GM19395 (cell line): ENCODE measurements around the gene FBXO38.
A peak's percentile ranks its signal among the peaks of the same experiment; 100 is the strongest.

Experiments used
- ATAC-seq: cut with Tn5 transposase; IDR thresholded peaks from one replicate; pipeline ENCODE4 v1.9.1; 2021; ENCODE audit warnings: mild to moderate bottlenecking, moderate library complexity; ENCODE audit not compliant: unreplicated experiment

FBXO38 gene

DNA sequence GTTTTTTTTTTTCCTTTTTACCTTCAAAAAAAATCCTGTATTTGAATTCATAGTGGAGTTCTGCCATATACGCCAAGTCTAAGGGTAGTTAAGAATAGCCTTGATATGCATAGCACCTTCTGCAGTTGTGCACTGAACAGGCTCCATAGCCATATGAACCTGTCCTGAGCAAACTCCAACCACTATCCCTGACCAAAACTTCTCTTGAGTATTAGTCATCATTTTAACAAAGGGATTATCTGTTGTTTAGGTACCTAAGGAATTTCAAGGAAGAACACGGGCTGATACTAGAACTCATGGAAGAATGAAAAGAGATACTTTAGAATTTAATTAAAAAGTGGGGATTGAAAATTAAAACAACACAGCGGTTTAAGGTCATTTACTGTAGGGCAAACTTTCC is 1.9 kb upstream of the FBXO38 start:
- ATAC-seq: no peak

DNA sequence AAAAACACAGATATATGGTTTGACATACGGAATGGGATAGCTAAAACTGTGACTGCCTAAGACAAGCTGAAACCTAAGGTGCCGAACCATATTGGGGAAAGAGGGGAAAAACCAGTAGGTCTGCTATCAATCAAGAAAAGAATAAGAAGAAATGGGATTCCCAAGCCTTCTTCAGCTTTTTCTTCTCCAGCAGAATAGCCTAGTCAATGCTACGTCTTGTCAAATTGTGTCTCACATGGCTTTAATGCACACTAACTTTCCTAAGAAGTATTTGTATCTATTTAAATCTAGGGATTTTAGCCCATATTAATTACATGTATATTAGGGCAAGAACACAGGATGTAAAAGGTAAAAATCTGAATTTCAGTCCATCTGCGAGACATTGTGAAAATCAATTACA is 797 bp upstream of the FBXO38 start:
- no peak for ATAC-seq

DNA sequence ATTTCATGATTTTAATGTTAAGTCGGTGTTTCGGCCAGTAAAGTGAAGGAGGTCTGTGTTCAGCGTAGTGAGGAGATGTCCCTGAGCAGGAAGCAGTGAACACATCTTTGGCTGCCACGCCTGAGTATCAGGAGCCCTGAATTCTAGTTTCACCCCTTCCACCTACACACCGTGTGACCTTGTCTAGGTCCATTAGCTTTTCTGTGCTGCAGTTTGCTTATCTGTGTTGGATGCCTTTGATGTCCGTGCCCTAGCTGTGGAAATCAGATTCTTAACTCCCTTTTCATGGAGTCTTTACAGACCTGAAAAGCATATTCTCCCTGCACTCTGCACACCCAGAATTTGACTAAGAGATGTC is 601 bp downstream of the FBXO38 start:
- ATAC-seq: peak; percentile 30

DNA sequence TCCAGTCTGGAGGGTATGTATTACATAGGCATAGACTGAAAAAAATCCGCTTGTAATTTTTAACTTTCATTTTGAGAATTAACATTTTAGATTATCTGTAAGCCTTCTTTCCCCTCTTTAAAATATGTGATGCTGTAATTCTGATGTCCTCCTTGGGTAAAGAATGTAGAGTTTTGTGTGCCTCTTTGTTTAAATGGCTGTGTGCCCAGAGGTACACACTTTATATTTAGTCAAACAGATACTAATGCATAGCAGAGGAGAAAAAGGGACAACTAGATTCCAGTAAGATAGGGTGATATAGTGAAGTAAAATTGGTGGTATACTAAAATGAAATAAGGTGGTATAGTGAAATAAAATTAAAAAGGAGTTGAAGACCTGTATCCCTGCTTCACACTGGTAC is 1.3 kb downstream of the FBXO38 start:
- no peak for ATAC-seq

DNA sequence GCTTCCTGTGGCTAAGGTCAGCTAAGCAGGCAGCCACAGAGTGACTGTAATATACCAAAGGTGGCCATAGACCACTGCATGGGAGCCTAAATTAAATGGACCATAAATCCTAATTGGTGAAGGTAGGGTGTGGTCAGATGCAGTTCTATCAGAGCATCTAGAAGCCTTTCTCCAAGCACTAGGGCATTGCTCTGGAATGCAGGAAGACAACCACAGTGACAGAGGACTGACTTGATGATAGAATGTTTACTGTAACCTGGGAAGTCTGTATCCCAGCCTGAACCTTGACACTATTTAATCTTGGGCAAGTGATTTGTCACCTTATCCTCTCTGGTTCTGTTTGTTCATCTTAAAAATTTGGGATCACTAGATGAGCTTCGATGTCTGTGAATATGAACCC is 2.3 kb downstream of the FBXO38 start:
- ATAC-seq: no peak

DNA sequence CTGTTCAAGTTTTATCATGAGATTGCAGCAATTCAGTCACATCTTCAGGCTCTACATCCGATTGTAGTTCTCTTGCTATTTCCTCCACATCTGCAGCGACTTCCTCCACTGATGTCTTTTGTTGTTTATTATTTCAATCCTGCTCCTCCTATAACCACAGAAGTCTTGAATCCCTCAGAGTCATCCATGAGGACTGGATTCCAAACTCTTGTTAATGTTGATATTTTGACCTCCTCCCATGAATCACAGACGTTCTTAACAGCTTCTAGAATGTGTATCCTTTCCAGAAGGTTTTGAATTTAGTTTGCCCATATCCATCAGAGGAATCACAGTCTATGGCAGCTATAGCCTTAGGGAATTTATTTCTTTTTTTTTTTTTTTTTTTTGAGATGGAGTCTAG is 3.6 kb downstream of the FBXO38 start:
- no peak for ATAC-seq

DNA sequence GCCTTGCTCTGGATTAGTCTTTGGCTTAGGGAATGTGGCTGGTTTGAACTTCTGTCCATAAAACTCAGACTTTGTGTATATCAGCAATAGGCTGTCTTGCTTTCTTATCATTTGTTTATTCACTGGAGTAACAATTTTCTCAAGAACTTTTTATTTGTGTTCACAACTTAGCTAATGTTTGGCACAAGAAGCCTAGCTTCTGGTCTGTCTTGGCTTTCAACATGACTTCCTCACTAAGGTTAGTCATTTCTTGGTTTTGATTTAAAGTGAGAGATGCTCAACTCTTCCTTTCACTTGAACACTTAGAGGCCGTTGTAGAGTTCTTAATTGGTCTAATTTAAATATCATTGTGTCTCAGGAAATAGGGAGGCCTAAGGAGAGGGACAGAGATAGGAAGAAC is 4.9 kb downstream of the FBXO38 start:
- ATAC-seq: peak; percentile 28

DNA sequence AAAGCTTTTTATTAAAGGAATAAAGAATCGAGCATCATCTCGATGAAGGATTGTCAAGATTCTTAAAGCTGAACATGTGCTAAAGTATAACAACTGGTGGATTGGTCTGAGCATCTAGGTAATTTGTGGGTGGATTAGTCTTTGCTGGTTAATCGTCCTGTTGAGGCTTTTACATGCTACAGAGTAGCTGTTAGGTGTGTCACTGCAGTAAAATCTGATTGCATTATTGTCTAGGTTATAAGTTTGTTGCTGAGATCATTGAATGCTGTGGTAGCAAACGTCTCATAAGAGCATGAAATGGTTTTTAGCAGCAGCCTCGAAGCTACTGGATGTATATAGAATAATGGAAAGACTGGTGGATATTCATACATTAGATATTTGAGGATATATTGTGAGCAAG is 7.2 kb downstream of the FBXO38 start:
- no peak for ATAC-seq

DNA sequence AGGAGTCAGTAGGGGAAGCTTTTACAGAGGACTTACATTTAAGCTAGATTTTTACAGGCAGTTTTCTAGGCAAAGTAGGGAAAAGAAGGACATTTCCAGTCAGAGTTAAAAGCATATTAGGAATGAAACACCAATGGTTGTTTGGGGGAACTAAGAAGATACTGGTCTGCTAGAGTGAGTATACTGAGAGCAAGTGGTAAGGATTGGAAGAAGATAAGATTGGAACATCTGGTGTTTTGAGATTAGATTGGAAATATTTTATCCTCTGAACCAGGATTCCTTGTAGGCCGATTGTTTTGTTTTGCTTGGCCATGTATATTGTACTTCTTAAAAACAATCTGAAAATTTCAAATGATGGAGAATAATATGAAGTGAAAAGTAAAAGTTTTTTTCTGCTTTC is 7.7 kb downstream of the FBXO38 start:
- ATAC-seq: no peak

DNA sequence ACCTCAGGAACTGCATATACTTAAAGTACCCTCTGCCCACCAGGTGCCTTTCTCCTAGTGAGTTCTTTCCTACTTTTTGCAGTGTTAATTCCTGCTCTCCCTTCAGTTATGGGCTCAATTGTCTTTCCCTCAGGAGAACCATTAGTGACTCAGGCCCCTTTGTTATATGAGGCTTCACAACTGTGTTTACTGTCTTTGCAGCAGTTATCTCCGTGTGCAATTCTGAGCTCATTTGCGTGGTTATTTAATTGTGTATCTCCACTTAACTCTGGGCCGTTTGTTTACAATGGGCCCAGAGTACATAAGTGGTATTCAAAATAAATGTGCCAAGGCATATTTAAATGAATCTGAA is 9.6 kb downstream of the FBXO38 start:
- no peak for ATAC-seq

DNA sequence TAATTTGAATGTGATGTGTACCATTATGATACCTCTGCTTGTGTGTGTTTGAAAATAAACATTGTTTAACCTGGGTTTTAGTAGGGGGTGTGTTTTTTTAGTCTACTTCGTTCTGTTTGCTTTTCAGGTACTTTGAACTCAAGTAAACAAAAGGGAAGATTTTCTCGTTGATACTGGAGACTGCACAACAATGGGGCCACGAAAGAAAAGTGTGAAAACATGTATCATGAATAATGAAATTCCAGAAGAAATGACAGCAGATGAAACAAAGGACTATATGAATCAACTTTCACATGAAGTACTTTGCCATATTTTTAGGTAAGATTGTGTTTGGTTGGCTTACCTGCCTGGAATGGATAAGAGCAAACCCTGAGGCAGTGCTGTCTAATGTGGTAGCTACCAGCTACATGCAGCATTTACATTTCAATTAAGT is 10.8 kb downstream of the FBXO38 start:
- no peak for ATAC-seq

DNA sequence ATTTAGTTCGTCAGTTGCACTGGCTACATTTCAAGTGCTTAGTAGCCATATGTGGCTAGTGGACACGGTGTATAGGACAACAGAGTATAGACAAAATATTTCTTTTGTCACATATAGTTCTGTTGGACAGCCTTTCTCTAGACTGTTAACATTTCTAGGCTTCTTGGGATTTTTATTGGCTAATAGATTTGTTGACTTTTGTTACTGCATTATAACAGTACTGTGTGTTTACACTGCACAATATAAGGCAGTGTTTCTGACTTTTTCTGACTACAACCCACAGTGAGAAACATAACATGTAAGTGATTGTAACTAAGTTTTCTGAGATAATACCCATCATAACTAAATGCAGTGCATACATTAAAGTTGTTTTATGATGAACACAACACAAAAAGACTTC is 11.3 kb downstream of the FBXO38 start:
- ATAC-seq: no peak

DNA sequence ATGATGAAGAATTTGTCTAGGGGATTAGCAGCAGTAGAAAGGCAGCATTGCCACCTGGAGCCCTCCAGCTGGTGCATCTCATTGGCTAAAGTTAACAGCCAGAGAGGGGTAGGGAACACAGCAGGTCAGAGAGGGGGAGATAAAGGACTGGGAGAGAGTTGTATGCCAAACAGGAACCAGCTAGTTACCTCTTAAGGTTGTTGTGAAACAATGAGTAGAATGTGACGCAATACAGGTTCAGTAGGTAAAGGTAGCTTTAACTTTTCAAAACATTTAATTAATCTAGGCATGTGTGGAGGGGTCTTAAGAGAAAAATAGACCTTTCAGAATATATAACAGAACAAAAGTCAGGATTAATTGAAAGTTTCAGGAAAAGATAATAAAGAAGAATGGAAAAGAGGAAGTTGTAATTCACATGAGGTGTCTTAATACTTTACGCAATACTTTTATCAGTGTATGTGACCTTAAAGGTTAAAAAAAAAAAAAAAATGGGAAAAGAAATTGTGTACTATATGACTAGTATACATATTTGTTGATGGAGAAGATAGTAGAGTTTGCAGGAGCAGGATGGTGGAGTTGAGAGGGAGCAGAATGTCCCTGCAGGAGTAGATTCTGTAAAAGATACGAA is 14.3 kb downstream of the FBXO38 start:
- no peak for ATAC-seq

DNA sequence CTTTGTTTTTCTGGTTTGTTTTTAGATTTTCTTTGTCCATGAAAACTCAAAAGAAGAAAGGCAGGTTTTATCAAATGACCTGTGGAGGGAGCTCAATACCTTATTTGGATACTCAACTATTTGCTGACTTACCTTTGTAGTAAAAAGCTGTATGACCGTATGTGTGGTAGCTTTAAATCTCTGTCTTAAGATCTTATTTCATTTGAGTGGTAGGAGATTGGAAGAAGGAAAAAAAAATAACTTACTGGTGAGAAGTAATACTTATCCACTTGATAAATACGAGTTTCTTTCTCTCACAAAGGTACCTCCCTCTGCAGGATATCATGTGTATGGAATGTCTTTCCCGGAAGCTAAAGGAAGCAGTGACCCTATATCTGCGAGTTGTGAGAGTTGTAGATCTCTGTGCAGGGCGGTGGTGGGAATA is 15.0 kb downstream of the FBXO38 start:
- no peak for ATAC-seq

DNA sequence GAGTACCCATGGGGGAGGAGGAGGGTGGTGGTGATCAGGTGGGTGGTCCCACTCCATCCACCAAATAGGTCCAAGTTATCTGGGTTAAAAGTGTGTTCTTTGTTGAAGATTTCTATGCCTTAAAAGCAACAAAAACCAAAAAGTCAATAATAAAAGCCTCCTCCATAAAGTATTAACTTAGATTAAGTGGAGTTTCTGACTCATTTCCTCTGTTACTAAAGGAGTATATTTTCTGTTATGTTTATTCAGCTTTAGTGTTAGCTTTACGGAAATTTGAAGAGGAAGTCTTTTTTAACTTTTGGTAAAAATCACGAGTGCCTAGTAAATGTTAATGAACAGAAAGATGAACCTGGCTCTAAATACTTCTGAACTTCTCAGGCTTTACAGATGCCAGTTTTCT is 17.8 kb downstream of the FBXO38 start:
- no peak for ATAC-seq

DNA sequence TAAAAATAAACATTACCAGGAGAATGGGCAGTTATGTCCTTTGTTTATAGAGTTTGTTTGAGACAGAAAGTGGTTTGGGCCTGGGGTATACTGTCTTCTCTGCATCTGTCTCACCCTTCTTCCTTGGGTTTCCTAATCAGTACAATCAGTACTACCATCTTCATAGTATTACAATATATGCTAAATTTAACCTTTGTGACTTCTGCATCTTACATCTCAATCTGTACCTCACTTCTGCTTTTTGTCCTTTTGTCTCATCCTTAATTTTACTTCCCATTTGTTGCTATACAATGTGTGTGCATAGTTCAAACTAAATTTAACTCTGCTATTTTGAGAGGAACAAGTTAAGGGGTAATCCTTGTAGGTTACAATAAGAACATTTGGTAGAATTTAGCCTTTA is 19.6 kb downstream of the FBXO38 start:
- ATAC-seq: peak; percentile 85

DNA sequence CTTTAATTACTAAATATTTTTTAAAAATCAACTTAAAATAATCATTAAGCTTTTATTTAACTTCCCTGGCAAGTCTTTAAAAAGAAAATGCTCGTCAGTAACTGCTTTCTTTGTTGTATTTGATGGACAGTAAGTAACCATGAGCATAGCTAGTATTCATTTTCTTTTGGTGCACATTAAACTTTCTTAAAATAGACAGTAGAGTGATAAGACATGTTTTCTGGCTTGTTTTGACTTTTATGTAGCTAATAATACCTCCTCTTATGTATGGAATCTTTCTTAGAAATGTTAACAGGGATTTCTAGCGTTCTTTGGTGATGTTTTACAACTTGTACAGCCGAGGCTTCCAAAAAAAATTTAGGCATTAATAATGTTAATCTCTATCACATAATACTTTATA is 22.6 kb downstream of the FBXO38 start:
- no peak for ATAC-seq

DNA sequence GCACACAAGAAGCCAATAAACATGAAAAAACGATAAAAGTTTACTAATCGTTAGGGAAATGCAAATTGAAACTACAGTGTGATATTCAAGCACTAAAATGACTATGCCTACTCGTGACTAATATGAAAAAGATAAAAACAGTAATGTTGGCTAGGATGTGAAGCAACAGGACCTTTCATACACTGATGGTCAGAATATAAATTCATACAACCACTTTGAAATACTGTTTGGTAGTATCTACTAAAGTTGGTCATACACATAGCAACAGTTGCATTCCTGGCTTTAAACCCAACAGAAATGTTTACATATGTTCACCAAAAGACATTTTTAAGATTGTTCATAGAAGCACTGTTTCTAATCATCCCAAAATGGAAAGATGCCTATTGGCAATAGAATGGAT is 24.3 kb downstream of the FBXO38 start:
- ATAC-seq: no peak

DNA sequence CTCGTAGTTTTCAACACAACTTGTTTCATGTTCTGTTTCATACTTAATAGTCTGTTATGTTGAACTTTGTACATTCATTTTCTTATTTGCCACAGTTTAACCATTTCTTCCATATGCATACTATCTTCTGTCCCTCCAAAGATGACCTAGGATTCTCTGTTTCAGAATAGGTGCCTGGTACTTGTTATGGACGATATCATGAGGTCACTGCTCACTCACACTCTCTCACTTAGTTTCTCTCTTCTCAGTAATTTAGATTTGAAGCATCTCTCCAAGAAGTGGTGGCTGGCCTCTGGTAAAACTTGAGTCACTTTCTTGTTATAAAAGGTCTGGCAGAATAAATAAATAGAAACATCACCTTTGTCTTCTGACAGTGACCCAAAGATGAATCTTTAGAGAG is 28.4 kb downstream of the FBXO38 start:
- no peak for ATAC-seq

DNA sequence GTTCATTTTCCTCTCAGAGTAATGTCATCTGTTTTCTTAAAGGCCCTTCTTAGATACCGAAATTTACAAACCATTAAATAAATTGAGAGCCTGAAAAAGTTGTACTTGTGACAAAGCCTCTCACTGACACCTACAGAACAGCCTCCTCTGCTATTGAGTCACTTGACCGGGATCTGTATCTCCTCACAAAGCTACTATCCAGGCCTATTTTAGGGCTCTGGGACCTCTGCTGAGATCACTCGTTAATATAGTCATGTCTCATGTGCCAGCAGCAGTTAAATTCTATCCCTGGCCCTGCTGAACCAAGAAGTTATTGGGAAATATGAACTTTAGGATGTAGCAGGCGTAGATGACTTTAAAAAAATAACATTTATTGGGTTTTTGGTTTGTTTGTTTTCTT is 31.1 kb downstream of the FBXO38 start:
- no peak for ATAC-seq

DNA sequence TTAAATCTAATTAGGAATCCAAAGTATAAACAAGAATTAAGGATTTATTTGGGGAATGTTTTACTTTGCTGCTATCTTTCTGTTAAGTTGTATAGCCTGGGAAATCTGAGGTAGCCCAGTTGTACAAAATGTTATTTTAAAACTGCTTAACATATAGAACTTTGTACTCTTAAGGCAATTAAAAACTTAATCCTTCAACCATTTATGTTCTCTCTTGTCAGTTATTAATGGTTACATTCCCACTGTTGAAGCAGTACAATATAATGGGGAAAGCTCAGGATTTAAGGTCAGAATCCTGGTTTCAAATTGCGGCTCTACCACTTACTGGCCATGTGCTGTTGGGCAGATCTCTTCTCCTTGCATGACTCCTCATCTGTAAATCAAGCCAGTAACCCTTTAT is 32.7 kb downstream of the FBXO38 start:
- ATAC-seq: no peak

DNA sequence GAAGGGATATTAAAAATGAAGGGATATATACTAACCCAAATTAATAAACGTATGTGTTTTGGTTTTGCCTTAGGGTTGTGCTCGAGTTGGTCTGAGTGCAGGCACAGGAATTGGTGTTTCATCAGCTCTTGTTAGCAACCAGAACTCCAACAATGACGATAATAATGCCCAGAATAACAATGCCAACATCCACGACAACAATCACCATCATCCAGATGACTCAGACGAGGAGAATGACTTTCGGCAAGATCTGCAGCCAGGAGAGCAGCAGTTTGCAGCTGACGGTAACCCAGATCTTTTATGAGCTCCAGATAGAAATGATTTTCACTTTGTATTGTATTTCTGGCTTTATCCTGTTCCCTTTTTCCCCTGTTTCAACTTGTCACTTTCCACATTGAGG is 33.2 kb downstream of the FBXO38 start:
- ATAC-seq: no peak

DNA sequence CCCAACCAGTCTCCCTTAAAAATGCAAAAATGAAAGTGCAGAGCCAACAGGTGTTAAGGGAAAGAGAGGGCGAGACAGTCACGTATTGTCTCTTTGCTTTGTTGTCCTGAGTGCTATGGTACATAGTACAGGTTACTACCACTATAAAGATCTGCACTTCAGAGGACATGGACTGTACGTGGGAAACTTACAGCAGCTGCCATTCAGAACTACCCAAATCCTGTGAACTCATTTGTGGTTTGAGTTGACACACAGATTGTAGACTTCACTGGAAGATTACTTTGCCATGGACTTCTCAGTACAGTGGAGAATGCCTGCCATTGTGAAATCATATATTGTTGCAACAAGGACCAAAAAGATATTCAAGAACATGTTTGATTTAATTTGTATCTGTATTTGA is 34.8 kb downstream of the FBXO38 start:
- ATAC-seq: no peak

DNA sequence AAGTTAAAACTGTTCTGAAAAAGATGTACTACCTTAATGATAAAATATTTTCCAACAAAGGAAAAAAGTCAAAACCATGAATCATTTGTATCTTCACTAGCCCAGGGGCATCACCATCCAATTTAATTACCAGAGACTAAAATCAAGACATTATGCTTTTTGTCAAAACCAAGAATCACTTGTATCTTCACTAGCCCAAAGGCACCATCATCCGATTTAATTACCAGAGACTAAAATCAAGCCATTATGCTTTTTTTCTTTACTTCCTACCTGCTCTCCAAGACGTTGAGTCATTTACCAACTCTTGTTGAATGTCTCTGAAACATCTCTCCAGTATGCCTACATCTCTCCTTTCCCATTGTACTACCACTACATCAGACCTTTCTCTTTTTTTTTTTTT is 37.9 kb downstream of the FBXO38 start:
- ATAC-seq: no peak
